GM19372 (cell line): ENCODE data around the gene LILRA5.
"Not testable (repeated sequence)": the region's sequence is repeated elsewhere in the genome, so short reads cannot be mapped to it uniquely, and the experiment has no call there.

Experiments
- ATAC-seq: cut with Tn5 transposase; IDR thresholded peaks from one replicate; pipeline ENCODE4 v1.9.1; 2021; ENCODE audit warnings: mild to moderate bottlenecking, low read depth, moderate library complexity; ENCODE audit not compliant: unreplicated experiment

LILRA5 gene

GRCh38 chr19:54307389-54308020 is 5.5 kb downstream of the LILRA5 start:
- no peak for ATAC-seq

- no peak for ATAC-seq
Measured at GRCh38 chr19:54305141-54305540, 7.8 kb downstream of the LILRA5 start.

GRCh38 chr19:54302257-54302656 is 10.7 kb downstream of the LILRA5 start:
- ATAC-seq, result no peak

GRCh38 chr19:54299515-54299914 is 13.5 kb downstream of the LILRA5 start:
- ATAC-seq, result no peak

- no peak for ATAC-seq
Measured at GRCh38 chr19:54299126-54299498, 13.9 kb downstream of the LILRA5 start.

GRCh38 chr19:54298357-54299125 is 14.4 kb downstream of the LILRA5 start:
- ATAC-seq, result no peak

- no peak for ATAC-seq
Measured at GRCh38 chr19:54297759-54298305, 15.1 kb downstream of the LILRA5 start.

GRCh38 chr19:54294539-54294938 is 18.4 kb downstream of the LILRA5 start:
- ATAC-seq, result no peak

GRCh38 chr19:54289160-54289559 is 23.8 kb downstream of the LILRA5 start:
- not testable (repeated sequence) for ATAC-seq

GRCh38 chr19:54287456-54287855 is 25.5 kb downstream of the LILRA5 start:
- no peak for ATAC-seq

- ATAC-seq, result not testable (repeated sequence)
Measured at GRCh38 chr19:54286283-54286682, 26.7 kb downstream of the LILRA5 start.

GRCh38 chr19:54285427-54286056 is 27.4 kb downstream of the LILRA5 start:
- ATAC-seq, result not testable (repeated sequence)

- no peak for ATAC-seq
Measured at GRCh38 chr19:54282686-54283470, 30.1 kb downstream of the LILRA5 start.

- ATAC-seq, result not testable (repeated sequence)
Measured at GRCh38 chr19:54281729-54282075, 31.3 kb downstream of the LILRA5 start.

GRCh38 chr19:54281007-54281728 is 31.8 kb downstream of the LILRA5 start, which contains the start of gene LILRB2:
Gene LILRB2, minus strand, starts transcription at chr19:54281110. Its CDS starts 614 bp downstream, at chr19:54280496.
- no peak for ATAC-seq

GRCh38 chr19:54280441-54280840 is 32.5 kb downstream of the LILRA5 start:
- ATAC-seq, result not testable (repeated sequence)

- ATAC-seq, result not testable (repeated sequence)
Measured at GRCh38 chr19:54280025-54280424, 32.9 kb downstream of the LILRA5 start.

GRCh38 chr19:54279406-54279962 is 33.5 kb downstream of the LILRA5 start:
- ATAC-seq, result no peak

GRCh38 chr19:54278571-54279195 is 34.3 kb downstream of the LILRA5 start:
- ATAC-seq, result not testable (repeated sequence)
